NCI-H146 treated with DMSO at 0.1 percent for 48 hours (cell line): ENCODE measurements around the gene FN1.
"Not testable (repeated sequence)": the region's sequence is repeated elsewhere in the genome, so short reads cannot be mapped to it uniquely, and the experiment has no call there.

Experiments used
- DNase-seq: peaks from one replicate; lab custom pipeline; 2025; ENCODE audit not compliant: unreplicated experiment; lab: John Stamatoyannopoulos, UW

Gene FN1

DNA sequence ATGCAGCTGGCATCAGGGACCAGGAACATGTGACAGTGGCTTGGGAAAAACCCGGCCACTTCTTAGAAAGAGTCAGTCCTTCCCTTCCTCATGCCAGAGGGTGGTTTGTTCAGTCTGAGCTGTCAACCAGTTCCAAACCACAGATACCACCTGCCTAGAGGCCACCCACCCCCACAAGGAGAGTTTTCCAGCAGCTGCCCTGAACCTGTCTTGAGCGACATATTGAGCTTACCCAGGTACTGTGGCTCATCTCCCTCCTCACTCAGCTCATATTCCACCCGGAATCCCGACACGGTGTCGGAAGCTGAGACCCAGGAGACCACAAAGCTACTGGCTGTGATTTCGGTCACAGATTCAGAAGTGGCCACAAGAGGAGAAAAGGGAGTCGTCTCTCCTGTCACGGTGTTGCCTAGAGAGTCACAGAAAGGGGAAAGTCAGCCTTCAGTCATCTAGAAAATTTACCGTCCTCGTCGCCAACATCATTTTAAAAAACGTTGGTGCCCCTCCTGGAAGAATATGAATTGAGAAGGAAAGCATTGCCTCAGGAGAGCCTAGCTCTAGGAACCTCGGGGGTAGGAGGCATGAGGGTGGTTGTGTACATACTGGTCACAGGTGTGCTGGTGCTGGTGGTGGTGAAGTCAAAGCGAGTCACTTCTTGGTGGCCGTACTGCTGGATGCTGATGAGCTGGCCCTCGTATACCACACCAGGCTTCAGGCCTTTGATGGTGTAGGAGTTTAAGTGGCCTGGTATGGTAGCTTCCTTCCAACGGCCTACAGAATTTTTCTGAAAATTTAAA lies 26.3 kb downstream of the FN1 start:
- DNase-seq: no peak

- not testable (repeated sequence) for DNase-seq
These were observed 27.4 kb downstream of the FN1 start for GRCh38 chr2:215408441-215408840.

- no peak for DNase-seq
These were observed 28.1 kb downstream of the FN1 start for GRCh38 chr2:215407590-215408264.

- no peak for DNase-seq
These were observed 28.8 kb downstream of the FN1 start for GRCh38 chr2:215407061-215407460.

GRCh38 chr2:215405722-215406581 lies 29.9 kb downstream of the FN1 start:
- no peak for DNase-seq

DNA sequence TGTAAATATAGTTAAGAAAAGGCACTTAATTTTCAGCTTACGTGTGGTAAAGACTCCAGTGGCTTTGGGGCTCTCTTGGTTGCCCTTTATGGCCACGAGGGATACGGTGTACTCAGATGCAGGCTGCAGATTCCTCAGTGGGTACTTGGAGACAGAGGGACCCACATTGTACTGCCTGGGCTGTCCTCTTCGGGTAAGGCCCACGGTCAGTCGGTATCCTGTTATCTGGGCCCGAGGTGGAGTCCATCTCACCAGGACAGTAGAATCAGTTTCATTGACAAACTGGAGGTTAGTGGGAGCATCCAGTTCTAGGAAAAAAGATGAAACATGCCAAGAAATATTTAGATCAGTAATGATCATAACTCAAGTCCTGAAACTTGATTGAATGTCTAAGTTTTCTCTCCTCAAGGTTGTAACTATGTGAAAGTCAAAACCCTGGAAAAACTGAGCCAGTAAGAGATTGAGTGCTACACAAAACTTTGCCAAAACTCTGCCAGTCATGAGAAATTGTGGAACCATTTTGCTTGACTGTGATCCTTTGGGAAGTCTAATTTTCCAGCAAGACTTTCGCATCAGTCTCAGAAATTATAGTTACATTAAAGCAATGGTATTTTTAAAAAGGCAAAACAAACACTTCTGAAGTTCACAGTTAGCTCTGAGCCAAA lies 31.4 kb downstream of the FN1 start:
- DNase-seq: no peak

DNA sequence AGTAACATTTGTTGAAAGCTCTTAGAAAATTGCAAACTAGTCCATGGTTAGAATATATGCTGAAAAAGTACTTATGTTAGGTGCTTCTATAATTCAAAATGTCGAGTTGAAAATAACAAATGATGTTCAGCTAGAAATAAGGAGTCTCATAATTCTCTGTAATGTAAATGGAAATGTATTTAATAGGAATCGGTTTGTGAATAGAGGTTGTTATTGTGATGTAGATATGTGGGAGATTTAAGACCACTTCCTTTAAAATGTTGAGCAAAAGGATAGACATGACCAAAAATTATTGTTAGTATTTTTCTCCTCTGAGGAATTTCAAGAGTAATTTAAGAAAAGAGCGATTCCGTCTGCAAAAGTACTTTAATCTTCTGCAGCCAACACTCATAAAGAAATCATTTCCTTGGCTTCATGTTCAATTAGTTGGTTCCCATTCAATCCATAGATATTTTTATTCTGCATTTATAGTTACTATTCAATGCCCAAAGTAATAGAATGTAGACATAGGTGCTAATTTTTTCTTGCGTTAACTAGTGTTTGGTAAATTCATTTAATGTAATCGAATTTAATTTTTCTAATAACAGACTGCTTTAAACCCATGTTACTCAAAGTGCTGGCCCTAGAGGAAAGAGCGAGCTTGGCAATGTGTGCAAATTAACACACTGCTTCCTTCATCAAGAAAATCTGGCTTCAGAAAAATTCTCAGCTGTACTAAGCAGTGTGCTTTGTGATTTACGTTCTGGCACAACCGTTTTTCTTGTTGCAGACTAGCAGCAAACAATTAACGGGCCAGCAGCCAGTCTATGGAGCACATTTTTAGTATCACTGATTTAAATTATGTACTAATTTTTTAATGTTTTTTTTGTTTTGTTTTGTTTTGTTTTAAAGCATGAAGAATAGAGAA lies 32.2 kb downstream of the FN1 start:
- DNase-seq: no peak

DNA sequence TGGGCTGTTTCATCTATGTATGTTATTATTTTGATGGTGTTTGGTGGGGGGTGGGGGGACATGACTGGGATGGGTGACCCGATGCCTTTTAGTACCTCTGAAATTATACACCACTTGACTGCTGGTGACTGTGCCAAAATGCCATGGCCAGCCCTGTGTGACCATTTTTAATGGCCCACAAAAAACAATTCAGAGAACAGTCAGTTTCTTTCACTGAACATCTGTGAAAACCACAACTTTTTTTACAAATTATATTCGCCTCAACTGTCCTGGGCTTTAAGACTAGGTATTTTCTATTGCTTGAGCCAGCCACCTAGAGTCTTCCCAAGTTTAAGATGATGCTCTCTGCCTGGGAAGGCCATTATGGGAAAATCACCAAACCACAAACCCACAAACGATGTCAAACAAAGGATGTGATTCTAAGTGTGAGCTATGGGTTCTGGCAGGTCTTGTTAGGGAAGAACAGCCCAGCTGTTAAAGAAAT lies 33.9 kb downstream of the FN1 start:
- DNase-seq: no peak

DNA sequence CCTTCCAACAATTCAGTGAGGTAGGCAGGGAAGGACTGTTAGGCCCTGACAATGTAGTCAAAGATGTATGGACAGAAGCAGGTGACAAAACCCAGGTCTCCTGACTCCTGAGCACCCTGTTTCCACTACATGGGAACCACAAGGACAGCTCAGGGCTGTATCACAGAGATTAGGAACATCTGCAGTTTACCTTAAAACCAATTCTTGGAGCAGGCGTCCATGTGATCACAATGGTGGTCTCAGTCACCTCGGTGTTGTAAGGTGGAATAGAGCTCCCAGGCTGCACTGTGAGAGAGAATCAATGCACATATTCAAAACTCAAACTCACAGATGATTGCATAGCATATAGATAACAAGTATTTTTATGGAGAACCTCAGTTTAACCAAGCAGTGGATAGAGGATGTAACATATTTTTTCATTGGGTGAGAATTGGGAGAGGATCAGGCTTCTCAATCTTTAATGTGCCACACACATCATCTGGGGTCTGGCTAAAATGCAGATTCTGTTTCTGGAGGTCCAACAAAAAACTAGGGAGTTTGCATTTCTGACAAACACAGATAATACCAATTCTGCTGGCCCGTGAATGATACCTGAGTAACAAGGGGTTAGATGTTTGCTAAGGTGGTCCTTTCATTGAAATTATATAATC lies 36.7 kb downstream of the FN1 start:
- DNase-seq: no peak

DNA sequence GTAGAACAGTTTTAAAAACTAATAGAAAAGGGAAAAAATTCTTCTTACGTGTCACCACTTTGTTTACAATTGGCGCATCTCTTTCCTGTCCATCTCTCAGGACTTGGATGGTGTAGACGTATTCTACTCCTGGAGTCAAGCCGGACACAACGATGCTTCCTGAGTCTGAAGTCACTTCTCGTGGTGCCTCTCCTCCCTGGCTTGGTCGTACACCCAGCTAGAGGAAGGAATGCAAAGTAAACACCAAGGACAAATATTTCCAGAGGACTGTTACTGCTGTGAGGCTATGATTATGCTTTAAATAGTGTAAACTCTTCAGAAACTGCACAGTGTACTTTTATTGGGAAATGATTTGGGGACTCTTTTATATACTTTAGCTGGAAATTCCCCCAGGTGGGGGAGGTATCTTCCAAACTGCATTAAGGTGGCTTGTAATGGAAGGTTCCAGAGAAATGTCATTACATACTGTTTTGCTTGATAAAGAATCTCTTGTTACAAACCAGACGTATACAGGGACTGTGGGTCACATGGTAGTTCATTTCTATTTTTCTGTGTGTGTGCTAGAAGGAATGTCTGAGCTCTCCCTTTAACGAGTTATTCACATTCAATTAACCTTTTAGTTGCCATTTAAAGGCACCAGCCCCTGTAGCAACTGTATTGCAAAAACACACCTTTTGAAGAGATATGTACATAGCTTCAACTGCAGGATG lies 38.1 kb downstream of the FN1 start:
- DNase-seq: no peak

DNA sequence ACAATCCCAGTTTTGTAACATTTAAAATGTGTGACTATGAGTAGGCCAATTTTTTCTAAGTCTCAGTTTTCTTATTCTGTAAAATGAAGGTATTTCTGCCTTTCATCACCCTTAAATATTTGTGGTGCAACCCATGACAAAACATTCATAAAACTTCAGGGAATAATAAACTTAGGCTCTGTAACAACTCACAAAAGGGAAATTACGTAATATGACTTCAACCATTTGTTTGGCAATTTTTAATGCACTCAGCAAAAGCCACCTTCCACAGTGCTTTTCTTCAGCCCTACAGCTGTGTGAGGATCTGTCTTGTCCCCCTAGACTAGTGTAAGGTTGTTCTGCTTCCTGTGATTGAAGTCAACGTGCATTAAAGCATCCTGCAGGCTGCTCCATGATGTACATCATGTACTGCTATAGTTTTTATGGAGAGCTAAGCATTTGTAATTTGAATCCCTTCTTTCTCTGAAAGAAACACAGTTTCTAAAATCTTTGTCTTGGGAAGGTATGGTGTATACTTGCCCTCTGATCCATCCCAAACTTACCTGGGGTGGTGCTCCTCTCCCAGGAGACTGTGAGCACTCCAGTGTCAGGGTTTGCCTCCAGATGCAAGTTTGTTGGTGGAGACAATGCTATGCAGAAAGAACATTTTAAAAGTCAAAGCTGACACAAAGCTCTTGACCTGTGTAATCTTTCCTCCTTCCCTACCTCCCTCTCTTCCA lies 39.1 kb downstream of the FN1 start:
- DNase-seq: no peak

DNA sequence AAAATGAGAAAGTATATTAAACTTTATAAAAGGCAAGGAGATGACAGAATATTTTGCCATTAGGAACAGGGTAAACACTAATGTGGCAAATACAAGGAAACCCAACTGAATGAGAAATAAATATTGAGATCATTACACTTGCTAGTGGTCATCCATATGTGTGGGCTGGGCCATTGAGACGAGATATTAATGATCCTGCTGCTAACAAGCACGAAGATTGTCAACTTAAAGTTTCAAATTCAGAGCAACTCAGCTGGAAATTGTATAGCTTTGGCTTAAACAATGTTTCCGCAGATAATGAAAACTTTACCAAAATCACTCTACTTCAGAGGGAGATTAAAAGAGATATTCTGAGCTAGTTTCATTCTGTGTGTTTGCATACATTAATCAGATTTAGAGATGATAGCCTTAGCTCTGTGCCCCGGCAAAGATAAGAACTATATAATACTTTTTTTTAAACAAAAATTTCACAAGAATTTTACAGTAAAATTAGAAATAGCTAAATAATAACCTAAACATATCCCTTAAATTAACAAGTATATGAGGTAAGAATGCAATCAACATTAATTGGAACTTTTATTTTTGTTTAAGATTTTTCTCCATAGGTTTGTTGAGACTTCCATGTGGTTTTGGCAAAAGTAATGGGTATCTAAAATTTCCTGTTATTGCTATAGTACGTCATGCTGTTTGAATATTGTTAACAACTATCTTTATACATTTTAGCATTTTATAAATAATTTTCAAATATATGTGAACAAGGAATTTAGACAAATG lies 40.0 kb downstream of the FN1 start:
- DNase-seq: no peak

DNA sequence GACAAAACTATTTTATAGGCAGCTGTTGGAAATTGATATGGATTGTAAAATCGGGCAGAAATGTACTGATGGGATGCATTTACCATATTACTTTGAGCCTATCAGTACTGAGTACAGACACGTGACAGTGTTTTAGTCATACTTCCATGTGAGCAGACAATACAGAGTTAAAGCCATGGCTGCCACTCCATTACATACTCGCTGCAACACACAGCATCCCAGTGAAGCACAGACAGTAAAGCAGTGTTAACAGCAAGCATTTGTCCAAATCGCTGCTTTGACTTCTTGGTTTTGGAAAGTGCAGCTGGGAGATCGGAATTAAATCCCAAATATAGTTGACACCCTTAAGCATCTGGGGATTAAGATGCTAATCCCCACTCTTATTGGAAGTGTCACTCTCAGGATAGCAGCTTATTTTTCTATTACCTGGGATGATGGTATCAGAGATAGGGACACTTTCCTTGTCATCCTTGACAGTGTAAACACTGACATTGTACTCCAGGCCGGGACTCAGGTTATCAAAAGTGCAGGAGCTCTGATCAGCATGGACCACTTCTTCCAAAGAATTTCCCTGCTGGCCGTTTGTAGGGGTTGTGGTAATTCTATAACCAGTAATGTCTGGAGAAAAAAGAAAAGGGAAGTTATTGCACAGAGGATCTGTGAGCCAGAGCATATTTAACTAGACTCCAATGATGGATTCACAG lies 41.6 kb downstream of the FN1 start:
- DNase-seq: no peak

DNA sequence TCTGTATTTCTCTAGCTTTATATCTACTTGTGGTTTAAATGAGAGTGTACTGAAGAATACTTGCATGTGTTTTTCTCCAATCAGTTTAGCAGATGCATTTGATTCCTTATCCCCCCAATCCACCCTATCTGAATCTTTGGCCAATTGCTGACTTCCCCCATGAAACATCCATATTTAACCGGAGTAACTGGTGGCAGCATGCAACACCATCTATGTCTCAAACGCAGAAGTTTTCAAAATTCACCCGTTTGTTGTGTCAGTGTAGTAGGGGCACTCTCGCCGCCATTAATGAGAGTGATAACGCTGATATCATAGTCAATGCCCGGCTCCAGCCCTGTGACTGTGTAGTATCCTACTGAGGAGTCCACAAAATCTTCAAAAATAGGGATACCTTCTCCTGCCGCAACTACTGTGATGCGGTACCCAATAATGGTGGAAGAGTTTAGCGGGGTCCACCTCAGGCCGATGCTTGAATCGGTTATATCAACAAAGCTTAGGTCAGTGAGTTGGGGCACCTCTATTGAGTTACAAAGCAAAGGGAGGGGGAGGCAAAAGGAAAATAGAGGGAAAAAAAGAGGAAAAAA lies 43.1 kb downstream of the FN1 start:
- DNase-seq: no peak

DNA sequence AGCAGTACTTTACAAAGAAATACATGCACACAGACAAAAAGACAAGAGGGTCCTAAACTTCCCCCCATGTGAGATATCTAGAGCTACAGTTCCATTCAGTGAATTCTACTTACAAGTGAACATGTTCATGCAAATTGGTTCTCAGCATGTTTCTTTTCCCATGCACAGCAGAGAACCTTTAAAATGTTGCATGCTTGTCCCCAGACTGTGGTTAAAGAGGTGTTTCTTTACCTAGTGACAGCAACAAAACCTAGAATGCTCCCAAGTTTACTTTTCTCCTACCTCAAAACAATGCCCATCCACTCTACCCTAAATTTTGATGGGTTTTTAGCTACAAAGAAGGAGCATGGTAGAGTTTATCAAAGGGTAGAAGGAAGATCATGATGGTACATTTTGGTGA lies 43.7 kb downstream of the FN1 start:
- DNase-seq: no peak

DNA sequence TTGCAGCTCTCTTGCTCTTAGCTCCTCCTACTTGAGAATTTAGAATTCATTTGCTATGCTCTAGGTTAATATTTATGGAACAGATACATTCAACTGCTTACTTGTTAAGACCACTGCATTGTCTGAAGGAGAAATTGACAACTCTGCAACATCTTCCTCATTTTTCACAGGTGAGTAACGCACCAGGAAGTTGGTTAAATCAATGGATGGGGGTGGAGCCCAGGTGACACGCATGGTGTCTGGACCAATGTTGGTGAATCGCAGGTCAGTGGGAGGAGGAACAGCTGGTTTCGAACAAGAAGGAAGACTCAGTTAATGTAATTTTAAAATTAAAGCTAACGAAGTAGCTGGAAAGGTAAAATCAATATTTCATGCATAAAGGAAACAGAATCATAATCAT lies 44.3 kb downstream of the FN1 start:
- DNase-seq: no peak

- no peak for DNase-seq
These were observed 45.3 kb downstream of the FN1 start for GRCh38 chr2:215390550-215390913.
